Activated naive CD4-positive, alpha-beta T cell treated with anti-CD3 and anti-CD28 coated beads, Interleukin-2, amount 10 ng/mL, durations not matched to agents 5 hours and 36 hours (primary cell): ENCODE measurements around the gene BBOF1. TPM values are rescaled to one million over a fixed set of nuclear protein-coding genes. Genes with fewer than 3 reads are reported as not detected.

Source experiments
- total RNA-seq, 2 experiments: library from RNA; stranded (reverse); gene quantifications; one replicate each; pipeline ENCODE4 v1.2.3, GENCODE V29; 2021

The BBOF1 gene
- 1 to 10 TPM in 1 of 2 experiments, under 1 TPM in 1; 0.67 to 1.5 TPM for total RNA-seq

GRCh38 chr14:74018586-74019407, at the start of gene BBOF1, which contains the start of gene ENTPD5:
Gene BBOF1, plus strand, starts transcription at chr14:74019349. Its CDS starts 130 bp downstream, at chr14:74019479.
Gene ENTPD5, minus strand, starts transcription at chr14:74019288. Its CDS starts 31,186 bp downstream, at chr14:73988102.

GRCh38 chr14:74084277-74085046, 65.3 kb downstream of the BBOF1 start, which contains the start of the genes ALDH6A1 and LIN52:
Gene ALDH6A1, minus strand, starts transcription at chr14:74084453. Its CDS starts 59 bp downstream, at chr14:74084394.
Gene LIN52, plus strand, starts transcription at chr14:74084956. Its CDS starts 19 bp downstream, at chr14:74084975.

Other genes starting within 250 kb of the BBOF1 start
- gene PTGR2, start 167.5 kb upstream of the BBOF1 start, total RNA-seq: 1 to 10 TPM; 1.7 to 3.1 TPM
- 10 to 100 TPM; 42.2 to 45.0 TPM for gene ZNF410, start 132.5 kb upstream of the BBOF1 start, total RNA-seq
- gene FAM161B, start 69.3 kb upstream of the BBOF1 start, total RNA-seq: 1 to 10 TPM in 1 of 2 experiments, under 1 TPM in 1; 0.99 to 1.3 TPM
- 10 to 100 TPM; 16.3 to 16.5 TPM for gene COQ6, start 69.0 kb upstream of the BBOF1 start, total RNA-seq
- gene ENTPD5, start 61 bp upstream of the BBOF1 start, total RNA-seq: 10 to 100 TPM in 1 of 2 experiments, 1 to 10 TPM in 1; 9.4 to 10.5 TPM
- gene ALDH6A1, start 65.1 kb downstream of the BBOF1 start, total RNA-seq: 10 to 100 TPM; 15.9 to 16.2 TPM
- gene LIN52, start 65.6 kb downstream of the BBOF1 start, total RNA-seq: 10 to 100 TPM; 11.2 to 12.9 TPM
- not detected for gene VSX2, start 220.1 kb downstream of the BBOF1 start, total RNA-seq